Neural cell (in vitro differentiated cells): Measurements from ENCODE around the gene TTF1. TPM values are rescaled to one million over a fixed set of nuclear protein-coding genes. Genes with fewer than 3 reads are reported as not detected.

Source experiments
- H2AFZ ChIP-seq: fragments of 200-600, 300-800 bp; sonication (generic), shearing (Covaris generic); 2 replicates; pipeline ENCODE4 v1.6.0; 2014; ENCODE audit warnings: low read depth, mild to moderate bottlenecking, antibody characterized with exemption, low read length, moderate library complexity
- H3F3A ChIP-seq: fragments of 200-600 bp; shearing (Covaris generic); 2 replicates; pipeline ENCODE4 v1.6.1; 2016; ENCODE audit warnings: mild to moderate bottlenecking, moderate library complexity, mixed read lengths, antibody characterized with exemption, low read length; ENCODE audit not compliant: insufficient read depth, poor library complexity, severe bottlenecking
- H3K27ac ChIP-seq: fragments of 200-600, 300-800 bp; sonication (generic), shearing (Covaris generic); 2 replicates; pipeline ENCODE4 v1.5.1; 2014; ENCODE audit warnings: mild to moderate bottlenecking, low read length, moderate library complexity
- H3K27me3 ChIP-seq: fragments of 300-800, 200-600 bp; sonication (generic), shearing (Covaris generic); 2 replicates; pipeline ENCODE4 v1.6.0; 2014; ENCODE audit warnings: mild to moderate bottlenecking, low read depth, low read length, moderate library complexity; ENCODE audit not compliant: insufficient read depth
- H3K36me3 ChIP-seq: fragments of 300-800, 200-600 bp; sonication (generic), shearing (Covaris generic); 2 replicates; pipeline ENCODE4 v1.5.1; 2014; ENCODE audit warnings: mild to moderate bottlenecking, antibody characterized with exemption, low read length, moderate library complexity; ENCODE audit not compliant: insufficient read depth
- H3K4me2 ChIP-seq: fragments of 300-800, 200-600 bp; sonication (generic), shearing (Covaris generic); 2 replicates; pipeline ENCODE4 v1.6.0; 2014; ENCODE audit warnings: mild to moderate bottlenecking, low read length
- H3K4me3 ChIP-seq: fragments of 300-800, 200-600 bp; sonication (generic), shearing (Covaris generic); 2 replicates; pipeline ENCODE4 v1.5.1; 2014; ENCODE audit warnings: mild to moderate bottlenecking, low read length, moderate library complexity
- H3K79me2 ChIP-seq: fragments of 200-600 bp; shearing (Covaris generic); replicated peaks from 2 replicates; pipeline ENCODE4 v1.6.0; 2014; ENCODE audit warnings: mild to moderate bottlenecking, low read length, moderate library complexity; ENCODE audit not compliant: insufficient read depth
- H3K9ac ChIP-seq: fragments of 300-800, 200-600 bp; sonication (generic), shearing (Covaris generic); 2 replicates; pipeline ENCODE4 v1.6.1; 2016; ENCODE audit warnings: mild to moderate bottlenecking, low read length, mixed read lengths
- H3K9me2 ChIP-seq: fragments of 200-600 bp; shearing (Covaris generic); 2 replicates; pipeline ENCODE4 v1.6.1; 2016; ENCODE audit warnings: mild to moderate bottlenecking, low read length, mixed read lengths; ENCODE audit not compliant: insufficient read depth
- H3K9me3 ChIP-seq: fragments of 200-600, 300-800 bp; sonication (generic), shearing (Covaris generic); 2 replicates; pipeline ENCODE4 v1.6.1; 2016; ENCODE audit warnings: mild to moderate bottlenecking, mixed run types, low read length, moderate library complexity, mixed read lengths
- H4K20me1 ChIP-seq: fragments of 200-600 bp; shearing (Covaris generic); 2 replicates; pipeline ENCODE4 v1.6.1; 2016; ENCODE audit warnings: mild to moderate bottlenecking, mixed run types; ENCODE audit not compliant: insufficient read depth
- EP300 ChIP-seq: fragments of 450-650 bp; conservative IDR thresholded peaks from 2 replicates; pipeline ENCODE4 v1.6.1; 2014; ENCODE audit warnings: antibody characterized with exemption, mild to moderate bottlenecking, moderate library complexity; ENCODE audit not compliant: poor library complexity, severe bottlenecking
- EZH2 ChIP-seq: fragments of 200-600, 300-800 bp; shearing (Covaris generic), sonication (generic); IDR thresholded peaks from 2 replicates; pipeline ENCODE4 v1.6.1; 2014; ENCODE audit warnings: antibody characterized with exemption, low read length, borderline replicate concordance, mild to moderate bottlenecking; ENCODE audit not compliant: insufficient read depth, poor library complexity, severe bottlenecking
- MXI1 ChIP-seq: fragments of 450-650 bp; conservative IDR thresholded peaks from 2 replicates; pipeline ENCODE4 v1.6.1; 2014; ENCODE audit warnings: antibody characterized with exemption, mild to moderate bottlenecking; ENCODE audit not compliant: poor library complexity, severe bottlenecking
- POLR2AphosphoS5 ChIP-seq: IDR thresholded peaks from 2 replicates; pipeline ENCODE4 v1.6.1; 2012
- RAD21 ChIP-seq: fragments of 450-650 bp; conservative IDR thresholded peaks from 2 replicates; pipeline ENCODE4 v1.6.1; 2014; ENCODE audit warnings: antibody characterized with exemption, mild to moderate bottlenecking, moderate library complexity
- REST ChIP-seq: IDR thresholded peaks from 2 replicates; pipeline ENCODE4 v1.6.1; 2012; ENCODE audit warnings: borderline replicate concordance
- SMC3 ChIP-seq: fragments of 450-650 bp; conservative IDR thresholded peaks from 2 replicates; pipeline ENCODE4 v1.6.1; 2014; ENCODE audit warnings: antibody characterized with exemption, mild to moderate bottlenecking, moderate library complexity; ENCODE audit not compliant: poor library complexity
- TAF1 ChIP-seq: IDR thresholded peaks from 2 replicates; pipeline ENCODE4 v1.6.1; 2012; ENCODE audit warnings: low read depth
- polyA plus RNA-seq: library from polyadenylated mRNA; depleted of rRNA; stranded (reverse); fragments of >200 nt; gene quantifications from 2 replicates; pipeline ENCODE4 v1.2.3, GENCODE V29; 2014
- TF ChIP-seq, protein P1 (sequence below): fragments of 450-650 bp; IDR thresholded peaks from 2 replicates; pipeline ENCODE4 v1.5.1; 2014; ENCODE audit warnings: antibody characterized with exemption, mild to moderate bottlenecking, moderate library complexity; ENCODE audit not compliant: poor library complexity, severe bottlenecking

Gene TTF1
- polyA plus RNA-seq, 1 donor from 2014 or later, result 27.1 TPM

DNA sequence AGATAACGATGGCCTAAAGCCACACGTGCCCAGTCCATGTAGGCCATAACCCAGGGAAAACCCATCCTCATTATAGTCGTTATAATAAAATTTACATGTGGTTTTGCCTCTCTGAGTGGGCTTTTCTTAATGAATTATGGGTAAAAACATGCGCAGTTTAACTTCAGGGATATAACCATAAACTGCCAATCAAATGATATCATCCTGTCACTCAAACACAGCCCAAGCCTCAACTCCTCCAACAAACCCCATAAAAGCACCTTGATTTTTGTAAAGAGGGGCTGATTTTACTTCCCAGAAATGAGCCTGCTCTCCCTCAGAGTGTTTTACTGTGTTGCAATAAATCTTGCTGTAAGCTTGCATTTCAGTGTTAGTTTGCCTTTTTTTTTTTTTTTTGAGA is 36.0 kb downstream of the TTF1 start:
- Histone ChIP-seq H3K27me3 (no peaks in the 10 kb centered on the region), H3K4me2 (no peak overlapping the region), H3F3A (no peaks in the 10 kb centered on the region), H3K9me3 (no peaks in the 10 kb centered on the region), H3K79me2 (no peaks in the 10 kb centered on the region), H3K9ac (no peak overlapping the region), H4K20me1 (no peaks in the 10 kb centered on the region), H3K9me2 (no peaks in the 10 kb centered on the region), H2AFZ (no peak overlapping the region), H3K36me3 (no peaks in the 10 kb centered on the region), H3K4me3 (no peak overlapping the region), H3K27ac (no peak overlapping the region)
- TF ChIP-seq REST (no peak), EP300 (no peak), POLR2AphosphoS5 (no peak)

- Histone ChIP-seq H3K4me3 (no peak overlapping the region), H3K9me3 (no peaks in the 10 kb centered on the region), H3K27me3 (no peaks in the 10 kb centered on the region), H3F3A (no peaks in the 10 kb centered on the region), H3K27ac (no peak overlapping the region), H3K36me3 (no peaks in the 10 kb centered on the region), H2AFZ (no peak overlapping the region), H3K79me2 (no peaks in the 10 kb centered on the region), H3K9me2 (no peaks in the 10 kb centered on the region), H3K4me2 (no peak overlapping the region), H3K9ac (no peak overlapping the region), H4K20me1 (no peaks in the 10 kb centered on the region)
- TF ChIP-seq TAF1, result no peak
- TF ChIP-seq REST, result no peak
- TF ChIP-seq MXI1, result no peak
- TF ChIP-seq SMC3, result no peak
- no peak for TF ChIP-seq EZH2
- no peak for TF ChIP-seq RAD21
- no peak for TF ChIP-seq EP300
- no peak for TF ChIP-seq POLR2AphosphoS5
- TF ChIP-seq, protein P1, sequence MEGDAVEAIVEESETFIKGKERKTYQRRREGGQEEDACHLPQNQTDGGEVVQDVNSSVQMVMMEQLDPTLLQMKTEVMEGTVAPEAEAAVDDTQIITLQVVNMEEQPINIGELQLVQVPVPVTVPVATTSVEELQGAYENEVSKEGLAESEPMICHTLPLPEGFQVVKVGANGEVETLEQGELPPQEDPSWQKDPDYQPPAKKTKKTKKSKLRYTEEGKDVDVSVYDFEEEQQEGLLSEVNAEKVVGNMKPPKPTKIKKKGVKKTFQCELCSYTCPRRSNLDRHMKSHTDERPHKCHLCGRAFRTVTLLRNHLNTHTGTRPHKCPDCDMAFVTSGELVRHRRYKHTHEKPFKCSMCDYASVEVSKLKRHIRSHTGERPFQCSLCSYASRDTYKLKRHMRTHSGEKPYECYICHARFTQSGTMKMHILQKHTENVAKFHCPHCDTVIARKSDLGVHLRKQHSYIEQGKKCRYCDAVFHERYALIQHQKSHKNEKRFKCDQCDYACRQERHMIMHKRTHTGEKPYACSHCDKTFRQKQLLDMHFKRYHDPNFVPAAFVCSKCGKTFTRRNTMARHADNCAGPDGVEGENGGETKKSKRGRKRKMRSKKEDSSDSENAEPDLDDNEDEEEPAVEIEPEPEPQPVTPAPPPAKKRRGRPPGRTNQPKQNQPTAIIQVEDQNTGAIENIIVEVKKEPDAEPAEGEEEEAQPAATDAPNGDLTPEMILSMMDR, result no peak
Observed at GRCh38 chr9:132369421-132369820, 37.2 kb downstream of the TTF1 start.
